HG03097 (cell line): Measurements from ENCODE around the gene NENF.
"Not testable (repeated sequence)": the region's sequence is repeated elsewhere in the genome, so short reads cannot be mapped to it uniquely, and the experiment has no call there.

Experiments
- ATAC-seq: cut with Tn5 transposase; IDR thresholded peaks from one replicate; pipeline ENCODE4 v1.9.1; 2021; ENCODE audit not compliant: unreplicated experiment, low FRiP score

Gene NENF

GRCh38 chr1:212432661-212433576 lies at the start of gene NENF:
TSS of gene NENF (plus strand) at chr1:212432920. CDS start at chr1:212432944, 24 bp downstream.
- peak; percentile 89 for ATAC-seq

- no peak for ATAC-seq
Observed at GRCh38 chr1:212386029-212386428, 46.7 kb upstream of the NENF start.

- ATAC-seq, result no peak
Observed at GRCh38 chr1:212388985-212389716, 43.6 kb upstream of the NENF start.

GRCh38 chr1:212395678-212396437 lies 36.9 kb upstream of the NENF start:
- ATAC-seq, result not testable (repeated sequence)

GRCh38 chr1:212396638-212397037 lies 36.1 kb upstream of the NENF start:
- no peak for ATAC-seq

GRCh38 chr1:212397171-212397570 lies 35.5 kb upstream of the NENF start:
- no peak for ATAC-seq

GRCh38 chr1:212401042-212401441 lies 31.7 kb upstream of the NENF start:
- no peak for ATAC-seq

- ATAC-seq, result no peak
Observed at GRCh38 chr1:212401838-212402582, 30.7 kb upstream of the NENF start.

GRCh38 chr1:212402666-212403321 lies 29.9 kb upstream of the NENF start:
- ATAC-seq, result no peak

GRCh38 chr1:212410231-212410820 lies 22.4 kb upstream of the NENF start:
- ATAC-seq, result no peak

GRCh38 chr1:212412374-212412773 lies 20.3 kb upstream of the NENF start:
- ATAC-seq, result no peak

- peak; percentile 2 for ATAC-seq
Observed at GRCh38 chr1:212413902-212414327, 18.8 kb upstream of the NENF start.

GRCh38 chr1:212414328-212415106 lies 18.2 kb upstream of the NENF start, which contains the start of gene PACC1:
TSS of gene PACC1 (minus strand) at chr1:212414886. CDS start at chr1:212414757, 129 bp downstream.
- ATAC-seq, result peak; percentile 96

GRCh38 chr1:212415107-212415841 lies 17.4 kb upstream of the NENF start:
- no peak for ATAC-seq

GRCh38 chr1:212421165-212421564 lies 11.6 kb upstream of the NENF start:
- ATAC-seq, result no peak

- no peak for ATAC-seq
Observed at GRCh38 chr1:212423879-212424278, 8.8 kb upstream of the NENF start.

GRCh38 chr1:212428496-212428895 lies 4.2 kb upstream of the NENF start:
- ATAC-seq, result no peak

- no peak for ATAC-seq
Observed at GRCh38 chr1:212430416-212430815, 2.3 kb upstream of the NENF start.
